ENCODE results near the gene TRPM2.
"Not testable (repeated sequence)": the region's sequence is repeated elsewhere in the genome, so short reads cannot be mapped to it uniquely, and the experiment has no call there.

TRPM2 gene

DNA sequence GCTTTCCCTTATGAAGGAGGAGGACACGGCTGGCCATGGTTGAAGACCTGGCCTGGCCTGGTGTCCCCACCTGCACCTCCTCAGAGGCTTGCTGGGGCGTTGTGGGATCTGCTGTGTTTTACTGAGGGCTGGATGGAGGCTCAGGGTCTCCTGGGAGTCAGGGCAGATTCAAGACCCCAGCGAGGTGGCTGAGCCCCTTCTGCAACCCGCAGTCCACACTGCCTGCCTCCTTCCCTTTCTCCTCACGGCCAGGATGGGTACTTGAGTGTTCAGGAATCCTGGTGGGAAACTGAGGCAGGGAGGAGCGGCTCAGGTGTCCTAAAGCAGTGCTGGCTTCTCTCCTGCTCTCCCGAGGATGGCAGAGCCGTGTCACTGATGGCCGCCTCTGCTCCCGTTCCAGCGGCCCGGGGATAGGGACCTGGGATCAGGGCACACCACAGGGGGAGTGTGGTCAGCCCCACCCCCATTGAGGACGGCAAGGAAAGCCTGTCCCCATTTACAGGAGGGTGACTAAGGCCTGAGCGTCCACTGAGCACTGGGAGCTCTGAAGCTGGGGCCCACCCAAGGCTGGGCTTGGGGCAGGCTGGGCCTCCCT, 47.5 kb downstream of the TRPM2 start:
- DNase-seq (ENCODE audit: low read depth): no peak
- TF ChIP-seq, protein P1, sequence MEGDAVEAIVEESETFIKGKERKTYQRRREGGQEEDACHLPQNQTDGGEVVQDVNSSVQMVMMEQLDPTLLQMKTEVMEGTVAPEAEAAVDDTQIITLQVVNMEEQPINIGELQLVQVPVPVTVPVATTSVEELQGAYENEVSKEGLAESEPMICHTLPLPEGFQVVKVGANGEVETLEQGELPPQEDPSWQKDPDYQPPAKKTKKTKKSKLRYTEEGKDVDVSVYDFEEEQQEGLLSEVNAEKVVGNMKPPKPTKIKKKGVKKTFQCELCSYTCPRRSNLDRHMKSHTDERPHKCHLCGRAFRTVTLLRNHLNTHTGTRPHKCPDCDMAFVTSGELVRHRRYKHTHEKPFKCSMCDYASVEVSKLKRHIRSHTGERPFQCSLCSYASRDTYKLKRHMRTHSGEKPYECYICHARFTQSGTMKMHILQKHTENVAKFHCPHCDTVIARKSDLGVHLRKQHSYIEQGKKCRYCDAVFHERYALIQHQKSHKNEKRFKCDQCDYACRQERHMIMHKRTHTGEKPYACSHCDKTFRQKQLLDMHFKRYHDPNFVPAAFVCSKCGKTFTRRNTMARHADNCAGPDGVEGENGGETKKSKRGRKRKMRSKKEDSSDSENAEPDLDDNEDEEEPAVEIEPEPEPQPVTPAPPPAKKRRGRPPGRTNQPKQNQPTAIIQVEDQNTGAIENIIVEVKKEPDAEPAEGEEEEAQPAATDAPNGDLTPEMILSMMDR (IDR thresholded peaks at IDR 0.05; ENCODE audit: low read depth, low read length): no peak
- TF ChIP-seq, protein P2, sequence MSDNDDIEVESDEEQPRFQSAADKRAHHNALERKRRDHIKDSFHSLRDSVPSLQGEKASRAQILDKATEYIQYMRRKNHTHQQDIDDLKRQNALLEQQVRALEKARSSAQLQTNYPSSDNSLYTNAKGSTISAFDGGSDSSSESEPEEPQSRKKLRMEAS (IDR thresholded peaks at IDR 0.05; ENCODE audit: low read depth, low read length): no peak
- TF ChIP-seq MYC (IDR thresholded peaks at IDR 0.05; ENCODE audit: low read depth, low read length) (no peak), POLR2A (IDR thresholded peaks at IDR 0.05; ENCODE audit: extremely low read depth, insufficient read length) (no peak)
- H3K4me3 ChIP-seq (ENCODE audit: low read depth, low read length): no peak overlapping the region

DNA sequence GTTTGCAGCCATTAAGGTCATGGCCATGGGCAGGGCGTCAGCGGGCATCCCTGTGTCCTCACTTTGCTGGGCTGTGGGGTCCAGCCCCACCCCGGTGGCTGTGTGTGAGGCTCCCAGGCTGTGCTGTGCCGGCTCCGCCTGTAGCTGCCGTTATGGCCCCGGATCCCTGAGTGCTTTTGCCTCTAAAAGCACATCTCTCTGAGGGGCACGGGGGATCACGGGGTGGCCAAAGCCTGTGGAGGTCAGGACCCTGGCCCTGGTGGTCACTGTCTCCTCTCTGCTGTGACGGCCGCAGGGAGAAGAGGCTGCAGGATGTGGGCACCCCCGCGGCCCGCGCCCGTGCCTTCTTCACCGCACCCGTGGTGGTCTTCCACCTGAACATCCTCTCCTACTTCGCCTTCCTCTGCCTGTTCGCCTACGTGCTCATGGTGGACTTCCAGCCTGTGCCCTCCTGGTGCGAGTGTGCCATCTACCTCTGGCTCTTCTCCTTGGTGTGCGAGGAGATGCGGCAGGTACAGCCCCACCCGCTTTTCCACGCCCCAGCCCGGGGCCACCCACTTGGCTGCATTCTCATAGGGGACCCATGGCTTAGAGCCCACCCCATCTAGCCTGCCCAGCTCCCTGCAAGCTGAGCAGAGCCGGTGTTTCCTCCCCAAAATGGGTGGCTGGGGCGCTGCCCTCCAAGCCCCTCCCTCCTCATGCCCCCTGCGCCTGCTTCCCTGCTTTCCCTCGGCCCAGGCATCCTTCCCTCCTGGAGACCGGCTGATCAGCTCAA, 48.2 kb downstream of the TRPM2 start:
- TF ChIP-seq, protein P1 (IDR thresholded peaks at IDR 0.05; ENCODE audit: low read depth, low read length): no peak
- TF ChIP-seq POLR2A (IDR thresholded peaks at IDR 0.05; ENCODE audit: extremely low read depth, insufficient read length): no peak
- TF ChIP-seq MYC (IDR thresholded peaks at IDR 0.05; ENCODE audit: low read depth, low read length): no peak
- TF ChIP-seq, protein P2 (IDR thresholded peaks at IDR 0.05; ENCODE audit: low read depth, low read length): no peak
- no peak overlapping the region for H3K4me3 ChIP-seq (ENCODE audit: low read depth, low read length)
- no peak for DNase-seq (ENCODE audit: low read depth)

DNA sequence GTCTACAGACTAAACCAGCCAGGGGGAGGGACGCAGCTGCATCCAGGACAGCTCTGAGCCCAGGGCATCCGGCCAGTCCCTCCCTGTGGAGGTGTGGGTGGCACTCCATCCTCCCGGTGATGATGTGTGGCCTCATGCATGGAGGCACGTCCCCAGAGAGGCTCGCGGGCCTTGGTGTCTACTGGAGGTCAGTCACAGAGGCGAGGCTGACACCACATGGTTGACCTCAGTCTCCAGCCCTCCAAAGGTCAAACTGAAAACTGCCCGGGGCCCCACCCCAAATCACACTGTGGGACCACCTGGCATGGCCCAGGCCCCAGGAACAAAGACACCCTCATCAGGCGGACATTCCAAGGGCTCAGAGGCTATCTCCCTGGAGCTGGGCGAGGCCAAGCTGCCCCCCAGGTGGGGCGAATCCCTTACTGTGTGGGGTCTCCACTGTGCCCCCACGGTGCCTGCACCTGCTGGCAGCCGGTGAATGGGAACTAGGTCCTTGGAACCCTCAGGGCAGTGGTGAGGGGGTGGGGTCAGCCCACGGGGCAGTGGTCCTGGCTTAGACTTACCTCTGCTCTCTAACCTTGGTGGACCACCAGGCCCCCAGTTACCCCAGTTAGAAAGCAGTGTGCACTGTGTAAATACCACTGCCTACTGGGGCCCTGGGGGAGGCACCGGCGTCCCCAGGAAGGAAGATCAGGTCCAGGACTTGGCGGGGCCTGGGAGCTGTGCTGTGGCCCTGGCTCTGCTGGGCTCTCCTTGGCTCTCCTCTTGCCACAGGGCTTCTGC, 49.1 kb downstream of the TRPM2 start:
- DNase-seq (ENCODE audit: low read depth): no peak
- TF ChIP-seq, protein P1 (IDR thresholded peaks at IDR 0.05; ENCODE audit: low read depth, low read length): no peak
- TF ChIP-seq, protein P2 (IDR thresholded peaks at IDR 0.05; ENCODE audit: low read depth, low read length): no peak
- TF ChIP-seq MYC (IDR thresholded peaks at IDR 0.05; ENCODE audit: low read depth, low read length): no peak
- TF ChIP-seq POLR2A (IDR thresholded peaks at IDR 0.05; ENCODE audit: extremely low read depth, insufficient read length): no peak
- no peak overlapping the region for H3K4me3 ChIP-seq (ENCODE audit: low read depth, low read length)

DNA sequence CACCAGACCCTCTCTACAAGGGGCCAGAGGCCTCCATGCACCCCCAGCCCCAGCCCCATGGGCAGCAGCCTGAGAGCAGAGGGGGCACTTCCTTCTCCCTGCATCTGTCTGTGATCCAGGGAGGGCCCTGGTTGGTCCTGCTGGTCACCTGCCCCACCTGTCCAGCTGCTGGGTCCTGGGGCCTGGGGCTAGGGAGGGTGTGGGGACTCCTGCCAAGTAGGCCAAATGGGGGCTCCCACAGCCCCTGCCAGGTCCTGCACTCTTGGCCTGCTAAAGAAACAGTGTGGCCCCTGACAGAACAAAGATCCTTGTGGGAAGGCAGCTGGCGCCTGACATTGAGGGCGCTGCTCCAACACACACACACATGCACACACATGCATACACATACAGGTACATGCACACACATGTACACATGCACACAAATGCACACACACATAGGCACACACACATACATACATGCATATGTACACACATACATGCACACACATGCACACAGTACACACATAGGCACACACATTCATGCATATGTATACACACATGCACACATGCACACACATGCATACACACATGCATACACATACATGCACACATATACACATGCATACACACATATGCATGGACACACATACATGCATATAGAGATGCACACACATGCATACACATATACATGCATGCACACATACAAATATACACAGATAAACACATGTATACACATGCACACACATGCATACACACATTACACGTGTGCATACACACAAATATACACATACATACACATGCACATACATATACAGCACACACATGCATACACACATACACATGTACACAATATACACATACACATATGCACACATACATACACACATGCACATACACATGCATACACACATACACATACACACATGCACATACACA, 49.9 kb downstream of the TRPM2 start:
- TF ChIP-seq, protein P1 (IDR thresholded peaks at IDR 0.05; ENCODE audit: low read depth, low read length): no peak
- TF ChIP-seq POLR2A (IDR thresholded peaks at IDR 0.05; ENCODE audit: extremely low read depth, insufficient read length): no peak
- TF ChIP-seq MYC (IDR thresholded peaks at IDR 0.05; ENCODE audit: low read depth, low read length): no peak
- TF ChIP-seq, protein P2 (IDR thresholded peaks at IDR 0.05; ENCODE audit: low read depth, low read length): no peak
- no peak overlapping the region for H3K4me3 ChIP-seq (ENCODE audit: low read depth, low read length)
- no peak for DNase-seq (ENCODE audit: low read depth)

DNA sequence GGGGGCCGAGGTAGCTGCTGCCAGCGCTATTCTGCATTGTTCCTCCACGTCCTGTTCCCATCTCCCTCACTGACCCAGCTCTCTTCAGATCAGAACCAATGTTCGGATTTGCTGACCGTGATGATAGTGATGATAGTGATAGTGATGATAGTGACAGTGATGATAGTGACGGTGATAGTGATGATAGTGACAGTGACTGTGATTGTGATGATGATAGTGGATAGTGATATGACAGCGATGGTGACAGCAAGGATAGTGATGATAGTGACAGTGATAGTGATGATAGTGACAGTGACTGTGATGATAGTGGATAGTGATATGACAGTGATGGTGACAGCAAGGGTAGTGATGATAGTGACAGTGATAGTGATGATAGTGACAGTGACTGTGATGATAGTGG, 51.1 kb downstream of the TRPM2 start:
- not testable (repeated sequence) for DNase-seq (ENCODE audit: low read depth); H3K4me3 ChIP-seq (ENCODE audit: low read depth, low read length)

Measured in NB4 (cell line).